Measurements from ENCODE around the gene PGLYRP4.

PGLYRP4 gene

DNA sequence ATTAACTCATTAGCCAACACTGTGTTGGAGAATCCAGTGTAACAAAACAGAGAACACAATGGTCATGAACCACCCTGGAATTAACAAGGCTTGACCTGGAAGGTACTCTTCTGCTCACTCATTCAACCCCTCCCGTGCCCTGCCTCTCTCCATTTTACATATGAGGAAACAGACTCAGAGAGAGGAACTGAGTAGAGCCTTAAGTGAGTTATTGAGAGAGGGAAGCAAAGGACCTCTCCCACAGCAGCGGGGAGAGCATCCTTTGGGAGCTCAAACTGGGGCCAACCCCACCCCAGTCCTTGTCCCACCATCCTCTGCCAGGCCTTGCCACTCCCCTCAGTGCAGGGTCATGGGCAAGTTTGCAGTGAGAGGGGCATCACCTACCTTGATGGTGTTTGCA is 25.4 kb upstream of the PGLYRP4 start:
- Histone ChIP-seq H3K4me3 (ENCODE audit: low read depth, low read length) (no peak overlapping the region), H3K36me3 (ENCODE audit: control insufficient read depth, insufficient read depth, low read length) (no peaks in the 10 kb centered on the region), H3K27ac (ENCODE audit: low read depth, low read length) (no peak overlapping the region), H3K9me3 (ENCODE audit: control insufficient read depth, insufficient read depth, low read length) (peaks cover 3% of the 10 kb centered on the region; the same call in 1 of the 2 replicates), H3K4me1 (ENCODE audit: control insufficient read depth, insufficient read depth, low read length) (no peaks in the 10 kb centered on the region), H3K9ac (ENCODE audit: low read depth, low read length) (no peak overlapping the region), H3K27me3 (ENCODE audit: control insufficient read depth, insufficient read depth, low read length) (no peaks in the 10 kb centered on the region)

DNA sequence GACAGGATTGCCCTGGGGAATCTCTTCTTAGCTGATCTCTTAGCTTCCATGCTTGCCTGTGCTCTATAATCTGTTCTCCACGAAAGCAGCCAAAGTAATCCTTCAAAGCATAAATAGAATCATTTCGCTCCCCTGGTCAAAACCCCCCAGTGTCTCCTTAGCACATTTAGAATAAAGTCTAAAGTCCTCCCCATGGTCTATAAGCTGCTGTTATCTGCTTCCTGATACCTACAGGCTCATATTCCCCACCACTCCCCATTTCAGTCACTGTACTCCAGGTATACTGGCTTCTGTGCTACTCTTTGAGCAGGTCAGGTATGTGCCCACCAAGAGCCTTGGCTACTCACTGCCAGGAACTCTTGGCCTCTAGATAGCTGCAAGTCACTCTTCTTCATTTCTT is 23.9 kb upstream of the PGLYRP4 start:
- Histone ChIP-seq H3K36me3 (ENCODE audit: control insufficient read depth, insufficient read depth, low read length) (no peaks in the 10 kb centered on the region), H3K27ac (ENCODE audit: low read depth, low read length) (no peak overlapping the region), H3K9ac (ENCODE audit: low read depth, low read length) (no peak overlapping the region), H3K4me3 (ENCODE audit: low read depth, low read length) (no peak overlapping the region), H3K4me1 (ENCODE audit: control insufficient read depth, insufficient read depth, low read length) (no peaks in the 10 kb centered on the region), H3K9me3 (ENCODE audit: control insufficient read depth, insufficient read depth, low read length) (peaks cover 3% of the 10 kb centered on the region; the same call in 1 of the 2 replicates), H3K27me3 (ENCODE audit: control insufficient read depth, insufficient read depth, low read length) (no peaks in the 10 kb centered on the region)

GRCh38 chr1:153371231-153371630 is 22.6 kb upstream of the PGLYRP4 start:
- Histone ChIP-seq H3K9me3 (ENCODE audit: control insufficient read depth, insufficient read depth, low read length) (no peaks in the 10 kb centered on the region; the same call in 1 of the 2 replicates), H3K27me3 (ENCODE audit: control insufficient read depth, insufficient read depth, low read length) (no peaks in the 10 kb centered on the region), H3K36me3 (ENCODE audit: control insufficient read depth, insufficient read depth, low read length) (no peaks in the 10 kb centered on the region), H3K27ac (ENCODE audit: low read depth, low read length) (no peak overlapping the region), H3K4me3 (ENCODE audit: low read depth, low read length) (no peak overlapping the region), H3K4me1 (ENCODE audit: control insufficient read depth, insufficient read depth, low read length) (no peaks in the 10 kb centered on the region), H3K9ac (ENCODE audit: low read depth, low read length) (no peak overlapping the region)

- H3K9ac ChIP-seq (ENCODE audit: low read depth, low read length), result no peak overlapping the region
- no peaks in the 10 kb centered on the region for H3K4me1 ChIP-seq (ENCODE audit: control insufficient read depth, insufficient read depth, low read length)
- no peaks in the 10 kb centered on the region for H3K27me3 ChIP-seq (ENCODE audit: control insufficient read depth, insufficient read depth, low read length)
- no peak overlapping the region for H3K27ac ChIP-seq (ENCODE audit: low read depth, low read length)
- no peak overlapping the region for H3K4me3 ChIP-seq (ENCODE audit: low read depth, low read length)
- no peaks in the 10 kb centered on the region; the same call in 1 of the 2 replicates for H3K9me3 ChIP-seq (ENCODE audit: control insufficient read depth, insufficient read depth, low read length)
- no peaks in the 10 kb centered on the region for H3K36me3 ChIP-seq (ENCODE audit: control insufficient read depth, insufficient read depth, low read length)
Measured at GRCh38 chr1:153370146-153370545, 21.5 kb upstream of the PGLYRP4 start.

DNA sequence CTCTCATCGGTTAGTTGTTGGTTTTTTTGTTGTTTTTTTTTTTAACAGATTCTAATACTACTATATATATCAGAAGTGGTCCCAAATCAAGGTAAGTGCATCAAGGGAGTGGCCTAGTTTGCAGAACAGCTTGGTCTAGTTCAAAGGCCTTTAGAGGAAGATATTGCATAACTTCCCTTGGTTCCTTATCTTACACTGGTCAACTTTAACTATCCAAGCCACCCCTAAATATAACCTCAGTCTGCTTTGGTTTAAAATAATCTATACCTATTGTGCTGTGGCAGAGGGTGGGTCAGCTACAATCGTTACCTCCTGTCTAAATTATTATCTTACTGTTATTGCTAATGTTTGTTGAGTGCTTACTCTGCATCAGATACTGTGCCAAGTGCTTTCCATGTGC is 19.9 kb upstream of the PGLYRP4 start:
- no peaks in the 10 kb centered on the region for H3K4me1 ChIP-seq (ENCODE audit: control insufficient read depth, insufficient read depth, low read length)
- no peak overlapping the region for H3K4me3 ChIP-seq (ENCODE audit: low read depth, low read length)
- no peak overlapping the region for H3K27ac ChIP-seq (ENCODE audit: low read depth, low read length)
- H3K36me3 ChIP-seq (ENCODE audit: control insufficient read depth, insufficient read depth, low read length), result no peaks in the 10 kb centered on the region
- no peaks in the 10 kb centered on the region; the same call in 1 of the 2 replicates for H3K9me3 ChIP-seq (ENCODE audit: control insufficient read depth, insufficient read depth, low read length)
- H3K27me3 ChIP-seq (ENCODE audit: control insufficient read depth, insufficient read depth, low read length), result no peaks in the 10 kb centered on the region
- H3K9ac ChIP-seq (ENCODE audit: low read depth, low read length), result no peak overlapping the region

DNA sequence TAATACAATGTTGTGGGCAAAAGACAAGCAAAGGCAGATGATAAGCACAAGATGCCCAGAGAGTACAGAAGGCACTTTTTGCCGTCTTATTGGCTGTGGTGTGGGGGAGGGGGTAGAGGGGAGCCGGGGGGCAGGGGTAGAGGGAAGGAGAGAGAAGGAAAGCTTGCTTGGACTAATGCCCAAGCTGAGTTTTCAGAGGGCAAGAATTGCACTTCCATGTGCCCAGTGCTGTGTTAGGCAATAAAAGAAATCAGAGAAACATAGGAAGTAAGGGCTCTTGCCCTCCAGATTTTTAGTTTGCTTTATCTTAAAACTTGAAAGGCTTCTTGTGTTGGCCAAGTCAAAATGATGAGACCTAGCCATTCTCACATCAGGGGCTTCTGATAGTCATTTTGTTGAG is 18.4 kb upstream of the PGLYRP4 start:
- no peak overlapping the region for H3K4me3 ChIP-seq (ENCODE audit: low read depth, low read length)
- H3K36me3 ChIP-seq (ENCODE audit: control insufficient read depth, insufficient read depth, low read length), result no peaks in the 10 kb centered on the region
- H3K27ac ChIP-seq (ENCODE audit: low read depth, low read length), result no peak overlapping the region
- H3K9ac ChIP-seq (ENCODE audit: low read depth, low read length), result no peak overlapping the region
- no peaks in the 10 kb centered on the region for H3K27me3 ChIP-seq (ENCODE audit: control insufficient read depth, insufficient read depth, low read length)
- no peaks in the 10 kb centered on the region; the same call in 1 of the 2 replicates for H3K9me3 ChIP-seq (ENCODE audit: control insufficient read depth, insufficient read depth, low read length)
- H3K4me1 ChIP-seq (ENCODE audit: control insufficient read depth, insufficient read depth, low read length), result no peaks in the 10 kb centered on the region

DNA sequence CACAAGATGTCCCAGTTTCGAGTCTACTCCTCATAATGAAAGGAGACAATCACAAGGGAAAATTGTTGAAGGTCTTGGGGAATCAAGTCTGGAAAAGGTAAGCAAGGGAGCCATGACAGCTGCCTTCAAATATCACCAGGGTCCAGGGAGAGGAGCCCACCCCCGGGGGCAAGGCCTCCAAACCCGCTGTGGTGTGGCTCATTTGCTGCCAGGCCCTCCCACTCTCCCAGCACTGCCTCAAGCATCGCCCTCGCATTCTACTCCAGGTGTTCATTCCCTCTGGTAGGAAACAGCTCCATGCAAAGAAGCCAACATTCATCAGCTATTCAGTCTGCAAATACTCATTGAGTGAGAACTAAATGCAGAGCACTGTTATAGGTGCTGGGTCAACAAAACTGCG is 17.6 kb upstream of the PGLYRP4 start:
- no peaks in the 10 kb centered on the region; the same call in 1 of the 2 replicates for H3K9me3 ChIP-seq (ENCODE audit: control insufficient read depth, insufficient read depth, low read length)
- no peaks in the 10 kb centered on the region for H3K4me1 ChIP-seq (ENCODE audit: control insufficient read depth, insufficient read depth, low read length)
- no peak overlapping the region for H3K4me3 ChIP-seq (ENCODE audit: low read depth, low read length)
- no peaks in the 10 kb centered on the region for H3K36me3 ChIP-seq (ENCODE audit: control insufficient read depth, insufficient read depth, low read length)
- H3K27me3 ChIP-seq (ENCODE audit: control insufficient read depth, insufficient read depth, low read length), result no peaks in the 10 kb centered on the region
- H3K9ac ChIP-seq (ENCODE audit: low read depth, low read length), result no peak overlapping the region
- no peak overlapping the region for H3K27ac ChIP-seq (ENCODE audit: low read depth, low read length)

DNA sequence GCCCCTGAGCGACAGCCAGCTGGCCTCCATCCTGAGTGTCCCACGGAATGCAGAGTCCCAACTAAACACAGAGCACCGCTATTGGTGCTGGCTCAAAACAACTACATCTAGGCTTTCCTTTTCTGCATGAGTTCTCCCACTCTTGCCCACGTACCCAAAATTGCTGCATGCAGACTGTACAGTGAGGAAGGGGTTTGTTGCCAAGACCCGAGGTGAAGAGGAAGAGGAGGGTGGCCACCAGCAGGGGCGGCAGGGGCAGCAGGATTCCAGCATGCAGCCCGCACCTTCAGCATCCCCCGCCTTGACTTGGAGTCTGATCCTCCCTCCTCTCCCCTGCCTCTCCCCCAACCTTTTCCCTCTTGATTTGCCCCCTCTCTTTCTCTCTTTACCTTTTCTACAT is 17.1 kb upstream of the PGLYRP4 start:
- Histone ChIP-seq H3K4me1 (ENCODE audit: control insufficient read depth, insufficient read depth, low read length) (no peaks in the 10 kb centered on the region), H3K9ac (ENCODE audit: low read depth, low read length) (no peak overlapping the region), H3K4me3 (ENCODE audit: low read depth, low read length) (no peak overlapping the region), H3K27me3 (ENCODE audit: control insufficient read depth, insufficient read depth, low read length) (no peaks in the 10 kb centered on the region), H3K9me3 (ENCODE audit: control insufficient read depth, insufficient read depth, low read length) (no peaks in the 10 kb centered on the region; the same call in 1 of the 2 replicates), H3K27ac (ENCODE audit: low read depth, low read length) (no peak overlapping the region), H3K36me3 (ENCODE audit: control insufficient read depth, insufficient read depth, low read length) (no peaks in the 10 kb centered on the region)

GRCh38 chr1:153364766-153365666 is 16.4 kb upstream of the PGLYRP4 start:
- no peaks in the 10 kb centered on the region for H3K27me3 ChIP-seq (ENCODE audit: control insufficient read depth, insufficient read depth, low read length)
- no peak overlapping the region for H3K9ac ChIP-seq (ENCODE audit: low read depth, low read length)
- H3K27ac ChIP-seq (ENCODE audit: low read depth, low read length), result no peak overlapping the region
- no peaks in the 10 kb centered on the region for H3K36me3 ChIP-seq (ENCODE audit: control insufficient read depth, insufficient read depth, low read length)
- no peaks in the 10 kb centered on the region for H3K4me1 ChIP-seq (ENCODE audit: control insufficient read depth, insufficient read depth, low read length)
- no peak overlapping the region for H3K4me3 ChIP-seq (ENCODE audit: low read depth, low read length)
- H3K9me3 ChIP-seq (ENCODE audit: control insufficient read depth, insufficient read depth, low read length), result no peaks in the 10 kb centered on the region

- no peak overlapping the region for H3K27ac ChIP-seq (ENCODE audit: low read depth, low read length)
- H3K4me1 ChIP-seq (ENCODE audit: control insufficient read depth, insufficient read depth, low read length), result no peaks in the 10 kb centered on the region
- H3K36me3 ChIP-seq (ENCODE audit: control insufficient read depth, insufficient read depth, low read length), result no peaks in the 10 kb centered on the region
- H3K4me3 ChIP-seq (ENCODE audit: low read depth, low read length), result no peak overlapping the region
- no peaks in the 10 kb centered on the region for H3K27me3 ChIP-seq (ENCODE audit: control insufficient read depth, insufficient read depth, low read length)
- no peak overlapping the region for H3K9ac ChIP-seq (ENCODE audit: low read depth, low read length)
- no peaks in the 10 kb centered on the region for H3K9me3 ChIP-seq (ENCODE audit: control insufficient read depth, insufficient read depth, low read length)
Measured at GRCh38 chr1:153364156-153364555, 15.5 kb upstream of the PGLYRP4 start.

DNA sequence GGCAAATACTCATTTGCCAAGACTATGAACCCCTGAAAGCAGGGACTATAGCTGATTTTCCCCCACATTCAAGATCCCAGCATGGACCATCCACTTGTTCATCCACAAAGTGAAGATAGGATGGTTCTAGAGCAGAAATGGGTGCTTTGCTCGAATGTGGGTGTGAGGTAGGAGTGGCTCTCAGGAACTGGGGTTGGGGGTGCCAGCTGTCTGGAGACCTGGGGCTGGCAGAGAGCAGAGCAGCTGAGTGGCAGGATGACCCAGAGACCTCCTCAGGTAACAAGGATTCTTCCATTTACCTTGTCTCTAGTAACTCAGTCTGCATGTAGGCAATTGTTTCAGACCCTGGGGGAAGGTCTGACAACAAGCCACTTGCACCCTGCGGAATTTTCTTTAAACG is 15.0 kb upstream of the PGLYRP4 start:
- Histone ChIP-seq H3K27me3 (ENCODE audit: control insufficient read depth, insufficient read depth, low read length) (no peaks in the 10 kb centered on the region), H3K36me3 (ENCODE audit: control insufficient read depth, insufficient read depth, low read length) (no peaks in the 10 kb centered on the region), H3K9ac (ENCODE audit: low read depth, low read length) (no peak overlapping the region), H3K4me1 (ENCODE audit: control insufficient read depth, insufficient read depth, low read length) (no peaks in the 10 kb centered on the region), H3K9me3 (ENCODE audit: control insufficient read depth, insufficient read depth, low read length) (no peaks in the 10 kb centered on the region), H3K4me3 (ENCODE audit: low read depth, low read length) (no peak overlapping the region), H3K27ac (ENCODE audit: low read depth, low read length) (no peak overlapping the region)

All from HUES48 (cell line).